Measurements from ENCODE around the gene RECQL5.

DNA sequence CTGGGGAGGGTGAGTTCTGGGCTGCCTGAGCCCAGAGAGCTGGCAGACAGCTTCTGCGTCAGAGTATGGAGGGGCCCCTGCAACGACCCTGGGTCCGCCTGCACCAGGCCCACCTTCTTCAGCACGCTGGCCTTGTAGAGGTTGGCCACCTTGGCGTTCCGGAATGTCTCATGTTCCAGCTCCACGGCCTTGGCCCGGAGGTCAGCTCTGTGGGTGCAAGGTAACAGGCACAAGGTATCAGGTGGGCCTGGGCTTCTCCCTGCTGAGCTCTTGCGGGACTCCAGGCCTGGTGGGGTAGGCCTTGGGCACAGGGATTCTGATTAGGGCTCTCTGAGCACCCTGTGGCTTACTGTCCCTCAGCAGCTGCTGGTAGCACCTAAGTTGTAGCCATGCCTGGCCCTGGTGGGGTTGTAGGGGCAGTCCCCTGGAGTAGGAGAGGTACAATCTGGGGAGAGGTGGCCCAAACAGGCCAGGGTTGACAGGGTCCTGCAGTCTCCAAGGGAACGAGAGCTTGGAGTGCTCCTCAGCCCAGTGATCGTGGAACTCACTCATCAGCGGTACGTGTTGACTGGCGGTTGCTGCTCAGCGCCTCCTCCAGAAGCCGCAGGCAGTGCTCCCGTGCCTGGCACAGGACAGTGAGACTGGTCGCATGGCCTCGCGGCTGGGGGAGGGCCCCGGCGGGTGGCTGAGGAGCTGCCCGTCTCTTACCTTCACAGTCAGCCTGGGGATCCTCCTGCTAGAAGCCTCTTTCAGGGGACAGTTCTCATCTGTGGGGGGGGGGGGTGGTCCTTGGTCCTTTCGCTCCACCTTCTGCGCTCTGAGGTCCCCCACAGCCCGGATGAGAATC, 36.7 kb downstream of the RECQL5 start:
- TF ChIP-seq SUZ12 (IDR thresholded peaks at IDR 0.05; ENCODE audit: extremely low read depth, insufficient read depth, insufficient read length) (no peak), ZNF274 (IDR thresholded peaks at IDR 0.05; ENCODE audit: low read depth, low read length) (no peak)

All from NT2/D1 (cell line).